CD4-positive, alpha-beta T cell treated with Interleukin-6 for 4 hours (primary cell): ENCODE measurements around the gene EVL.

Source experiments
- DNase-seq: peaks from one replicate; pipeline ENCODE4 v3.0.0-alpha.2; 2020; ENCODE audit warnings: mixed read lengths

Gene EVL

DNA sequence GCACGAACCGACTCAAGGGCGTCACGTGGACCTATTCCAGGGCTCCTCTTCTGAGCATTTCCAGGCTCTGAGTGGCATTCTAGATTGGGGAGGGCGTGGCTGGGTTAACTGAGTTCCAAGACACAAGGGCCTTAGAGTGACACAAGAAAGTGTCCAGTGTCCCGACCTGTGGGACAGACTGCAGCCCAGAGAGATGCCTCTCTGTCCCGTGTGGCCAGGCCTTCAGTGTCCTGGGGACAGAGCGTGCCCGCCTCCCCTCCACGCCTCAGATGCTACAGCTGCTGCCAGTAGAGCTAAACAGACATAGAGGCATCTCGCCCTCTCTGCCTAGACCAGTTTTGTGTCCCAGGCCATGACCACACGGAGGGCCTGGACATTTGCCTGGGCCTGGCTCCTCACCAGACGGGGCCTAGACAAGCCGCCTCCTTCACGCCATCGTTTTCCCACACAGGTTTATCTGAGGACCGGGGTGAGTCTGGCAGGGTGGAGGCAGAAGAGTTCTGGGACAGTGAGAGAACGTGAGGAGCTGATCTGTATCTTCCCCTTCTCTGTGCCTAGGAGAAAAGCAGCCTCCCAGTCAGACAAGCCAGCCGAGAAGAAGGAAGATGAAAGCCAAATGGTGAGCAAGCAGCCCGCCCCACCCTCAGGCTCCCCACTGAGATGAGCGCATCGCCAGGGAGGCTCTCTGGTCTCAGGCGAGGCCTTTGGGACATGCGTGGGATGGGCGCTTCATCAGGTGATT is 67.1 kb downstream of the EVL start:
- no peak for DNase-seq

DNA sequence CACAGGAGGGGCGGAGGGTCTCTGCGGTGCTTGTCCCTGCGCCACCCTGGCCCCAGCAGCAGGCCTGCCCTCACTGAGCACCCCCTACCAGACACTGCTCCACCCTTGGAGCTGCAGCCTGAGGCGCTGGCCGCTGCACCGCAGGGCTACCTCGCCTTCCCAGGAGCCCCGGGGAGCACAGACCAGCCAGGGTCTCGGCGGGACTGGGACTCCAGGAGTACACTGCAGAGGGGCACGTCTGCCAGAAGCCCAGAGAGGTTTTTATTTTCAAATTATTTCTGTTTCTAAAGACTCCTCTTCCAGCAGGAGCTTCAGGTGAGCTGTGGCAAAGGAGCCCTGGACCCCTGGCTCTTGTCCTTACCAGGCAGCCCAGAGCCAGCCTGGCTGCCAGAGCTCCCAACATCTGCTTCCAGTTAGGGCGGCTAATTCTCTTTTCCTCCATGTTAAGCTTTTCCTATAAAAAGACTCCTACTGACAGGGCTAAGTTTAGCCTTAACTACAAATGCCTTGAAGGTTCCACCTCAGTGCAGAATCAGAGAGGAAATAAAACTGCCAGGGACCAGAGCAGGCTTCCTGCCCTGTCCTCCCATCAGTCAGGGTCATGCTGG is 67.8 kb downstream of the EVL start:
- DNase-seq = no peak

DNA sequence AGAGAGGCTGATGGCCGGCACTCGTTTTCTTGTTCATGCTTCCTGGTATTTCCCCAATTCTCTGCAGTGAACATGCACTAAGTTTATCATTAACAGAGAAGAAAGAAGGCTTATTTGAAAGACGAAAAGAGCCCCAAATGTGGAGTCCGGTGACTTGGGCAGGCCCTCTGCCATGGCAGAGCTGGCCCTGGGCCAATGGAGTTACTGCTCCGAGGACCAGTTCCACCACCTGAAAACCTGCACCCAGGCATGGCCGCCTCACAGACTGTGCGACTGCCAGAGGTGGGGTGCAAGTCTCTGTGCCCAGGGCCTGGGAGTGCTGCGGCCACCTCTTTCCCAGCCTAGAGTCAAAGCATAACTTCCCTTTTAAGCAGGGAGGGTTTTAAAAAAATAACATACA is 69.4 kb downstream of the EVL start:
- DNase-seq = no peak

DNA sequence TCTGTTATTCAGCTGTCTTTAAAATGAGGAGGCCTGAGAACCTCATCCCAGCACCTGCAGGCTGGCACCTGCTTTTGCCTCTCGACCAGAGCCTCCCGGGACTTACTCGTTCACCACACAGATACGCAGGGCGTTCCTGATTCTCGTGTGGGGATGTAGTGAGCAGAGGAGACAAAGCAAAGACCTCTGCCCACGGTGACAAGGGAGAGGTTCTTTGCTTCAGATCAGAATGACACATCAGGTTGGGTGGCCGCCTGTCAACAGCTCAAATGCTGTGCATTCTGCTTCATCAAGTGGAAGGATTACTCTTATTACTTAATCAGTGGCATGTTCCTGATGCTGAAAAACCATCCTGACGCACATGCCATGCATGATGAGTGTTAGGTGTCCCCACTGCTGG is 69.9 kb downstream of the EVL start:
- DNase-seq = no peak

DNA sequence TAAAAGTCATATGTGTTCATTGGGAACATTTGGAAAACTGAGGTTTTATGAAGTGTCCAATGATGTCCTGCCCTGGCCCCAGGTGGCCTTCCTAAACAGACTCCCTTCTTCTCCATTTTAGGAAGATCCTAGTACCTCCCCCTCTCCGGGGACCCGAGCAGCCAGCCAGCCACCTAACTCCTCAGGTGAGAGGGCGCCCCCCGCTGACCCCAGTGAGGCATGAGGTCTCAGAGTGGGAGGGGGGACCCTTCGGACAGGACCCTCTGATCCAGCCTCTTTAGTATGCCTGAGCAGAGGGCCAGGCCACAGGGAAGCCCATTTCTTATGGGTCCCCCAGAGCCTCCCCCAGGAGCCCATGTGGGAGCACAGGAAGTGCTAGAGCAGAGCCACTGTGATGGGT is 70.6 kb downstream of the EVL start:
- DNase-seq = no peak

DNA sequence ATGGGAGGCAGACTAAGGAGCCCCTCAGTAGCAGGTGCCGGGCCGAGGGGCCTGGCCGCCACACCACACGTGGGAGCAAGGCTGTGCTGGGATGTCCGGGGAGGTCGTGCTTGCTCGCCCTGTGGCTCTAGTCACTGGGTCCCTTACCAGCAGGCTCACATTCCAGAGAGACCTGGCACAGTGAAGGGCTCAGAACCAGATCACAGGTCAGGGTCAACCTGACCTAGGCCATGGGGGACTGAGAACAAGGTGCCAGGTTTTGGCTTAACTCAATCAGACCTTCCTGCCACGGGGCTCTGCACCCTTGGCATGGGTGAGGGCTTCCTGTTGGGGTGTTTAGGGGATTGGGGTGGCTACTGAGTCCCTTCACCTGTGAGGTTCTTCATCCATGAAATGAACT is 72.0 kb downstream of the EVL start:
- no peak for DNase-seq

DNA sequence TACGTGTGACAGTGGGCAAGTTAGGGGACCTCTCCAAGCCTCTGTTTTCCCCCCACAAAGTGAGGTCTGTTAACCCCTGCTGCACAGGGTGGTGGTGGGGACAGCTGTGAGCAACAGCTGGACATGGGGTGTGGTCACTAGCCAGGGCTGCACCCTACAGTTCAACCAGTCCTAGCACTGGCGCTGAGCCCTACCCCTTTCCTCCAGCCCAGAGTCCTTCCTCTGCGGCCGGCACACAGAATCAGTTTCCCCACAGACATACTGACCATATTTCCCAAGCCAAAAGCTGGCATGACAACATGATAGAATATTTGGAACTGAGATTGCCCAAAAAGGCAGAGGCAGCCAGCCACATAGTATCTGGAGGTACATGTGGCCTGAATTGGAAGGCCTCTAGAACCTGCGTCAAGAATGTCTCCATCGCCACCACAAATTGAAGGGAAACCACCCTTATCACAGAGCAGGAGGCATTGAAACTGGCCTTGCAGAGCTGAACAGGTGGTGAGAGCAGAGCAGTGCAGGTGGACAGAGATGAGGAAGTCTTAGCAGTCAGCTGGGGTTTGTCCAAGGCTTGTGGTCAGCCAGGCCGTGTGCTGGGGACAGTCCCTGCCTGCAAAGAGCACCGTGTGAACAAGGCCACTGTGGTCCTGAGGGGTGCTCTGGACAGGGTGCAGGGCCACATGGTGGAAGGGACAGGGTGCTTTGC is 73.0 kb downstream of the EVL start:
- no peak for DNase-seq

DNA sequence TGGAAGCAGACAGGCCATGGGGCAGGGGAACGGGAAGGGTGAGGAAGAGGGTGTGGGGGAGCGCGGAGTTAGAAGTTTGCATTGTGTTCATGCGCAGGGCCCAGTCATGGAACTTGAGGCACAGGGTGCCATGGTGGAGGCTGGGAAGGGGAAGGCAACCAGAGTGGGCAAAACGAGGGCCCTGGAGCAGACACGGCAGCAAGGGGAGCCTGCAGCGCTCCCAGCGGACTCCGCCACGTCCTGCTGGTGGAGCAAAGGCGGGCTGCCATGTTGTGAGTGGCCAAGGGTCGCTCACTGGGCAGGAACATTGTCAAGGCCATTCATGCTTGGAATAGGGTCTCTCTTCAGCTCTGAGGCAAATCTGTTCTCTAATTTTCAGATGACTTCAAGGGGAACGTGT is 73.7 kb downstream of the EVL start:
- DNase-seq = no peak

DNA sequence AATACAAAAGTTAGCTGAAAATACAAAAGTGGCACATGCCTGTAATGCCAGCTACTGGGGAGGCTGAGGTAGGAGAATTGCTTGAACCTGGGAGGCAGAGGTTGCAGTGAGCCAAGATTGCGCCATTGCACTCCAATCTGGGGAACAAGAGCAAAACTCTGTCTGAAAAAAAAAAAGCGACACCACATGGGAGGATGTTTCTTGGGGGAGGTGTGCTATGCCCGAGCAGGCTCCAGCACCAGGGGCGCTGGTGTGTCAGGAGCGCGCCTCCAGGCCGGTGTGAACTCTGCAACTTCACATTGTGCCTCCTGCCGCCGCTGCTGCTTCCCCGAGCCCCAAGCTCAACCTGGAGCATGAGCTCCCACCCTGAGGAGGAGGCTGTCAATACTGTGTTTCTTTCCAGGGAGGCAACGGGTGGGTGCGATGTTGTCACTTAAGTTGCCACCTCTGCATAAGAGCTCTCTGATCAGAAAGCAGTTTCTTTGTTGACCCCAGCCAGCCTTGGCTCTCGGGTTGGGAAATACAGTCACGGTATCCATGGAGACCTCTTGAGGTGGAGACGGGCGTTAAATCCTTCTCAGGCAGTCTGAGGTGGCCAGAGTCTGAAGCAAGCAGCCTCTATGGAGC is 75.3 kb downstream of the EVL start:
- DNase-seq = no peak

DNA sequence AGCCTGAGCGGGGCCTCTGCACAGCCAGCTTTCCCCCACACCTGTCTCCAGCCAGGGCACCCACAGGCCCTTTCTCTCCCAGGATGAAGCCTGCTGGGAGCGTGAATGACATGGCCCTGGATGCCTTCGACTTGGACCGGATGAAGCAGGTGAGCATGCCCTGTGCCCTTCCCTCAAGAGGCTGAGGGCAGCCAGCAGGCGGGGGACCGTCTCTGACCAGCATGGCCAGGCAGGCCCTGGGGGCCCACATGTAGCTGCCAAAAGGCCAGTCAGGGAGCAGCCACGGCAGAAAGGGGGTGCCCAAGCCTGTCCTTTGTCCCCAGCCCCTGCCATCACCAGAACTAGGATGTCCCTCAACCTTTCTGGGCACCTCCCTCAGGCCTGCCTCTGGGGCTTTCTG is 75.9 kb downstream of the EVL start:
- DNase-seq = no peak

DNA sequence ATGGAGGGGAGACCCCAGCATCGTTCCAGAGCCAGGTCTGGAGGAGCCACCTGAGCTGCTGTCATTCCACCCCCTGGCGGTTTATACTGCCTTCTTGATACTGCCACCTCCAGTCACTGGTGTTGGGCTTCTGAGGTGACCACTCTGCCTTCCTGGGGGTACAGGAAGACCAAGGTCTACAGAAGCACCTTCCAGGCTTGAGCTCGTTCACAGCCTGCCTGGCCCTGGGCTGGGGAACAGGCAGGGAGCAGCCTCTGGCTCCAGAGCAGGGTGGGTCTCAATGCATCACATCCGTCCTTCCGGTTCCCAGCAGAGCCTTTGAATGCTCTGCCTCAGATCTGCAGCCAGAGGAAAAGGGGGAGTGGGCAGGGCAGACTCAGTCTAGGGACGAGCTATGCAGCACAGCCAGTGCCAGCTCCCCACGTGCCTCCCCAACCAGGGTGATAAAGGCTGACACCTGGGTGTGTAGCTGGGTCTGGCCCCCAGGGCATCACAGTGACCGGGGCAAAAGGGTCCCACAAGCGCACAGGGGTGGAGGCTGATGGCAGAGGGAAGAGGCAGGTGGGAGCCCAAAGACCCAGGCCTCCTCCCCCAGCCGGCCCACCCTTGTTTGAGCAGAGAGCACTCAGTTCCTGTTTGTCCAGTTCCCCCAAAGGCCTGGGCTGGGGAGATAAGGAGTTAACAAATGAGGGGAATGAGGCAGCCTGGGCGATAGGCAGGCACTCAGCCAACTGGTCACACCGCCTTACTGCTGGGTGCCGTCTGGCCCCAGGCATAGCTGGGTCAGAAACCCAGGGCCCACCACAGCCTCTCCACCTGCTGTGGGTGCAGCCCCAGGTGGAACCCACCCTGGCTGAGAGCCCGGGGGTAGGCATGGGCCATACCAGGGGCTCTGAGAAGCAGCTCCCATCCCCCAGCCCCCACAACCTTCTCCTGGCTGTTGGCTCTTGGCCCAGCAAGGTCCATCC is 77.1 kb downstream of the EVL start:
- no peak for DNase-seq

DNA sequence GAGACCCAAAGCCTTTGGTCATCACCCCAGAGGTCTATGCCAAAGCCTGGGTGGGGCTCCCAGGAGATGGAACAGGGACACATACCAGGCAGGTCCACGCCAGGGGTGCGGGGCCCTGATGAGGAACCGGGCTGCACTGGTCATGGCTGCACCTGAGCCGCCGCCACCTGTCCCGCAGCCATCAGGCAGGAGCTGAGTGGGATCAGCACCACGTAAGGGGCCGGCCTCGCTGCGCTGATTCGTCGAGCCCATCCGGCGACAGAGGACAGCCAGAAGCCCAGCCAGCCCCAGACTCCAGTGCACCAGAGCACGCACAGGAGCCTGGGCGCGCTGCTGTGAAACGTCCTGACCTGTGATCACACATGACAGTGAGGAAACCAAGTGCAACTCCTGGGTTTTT is 78.3 kb downstream of the EVL start:
- DNase-seq = no peak

DNA sequence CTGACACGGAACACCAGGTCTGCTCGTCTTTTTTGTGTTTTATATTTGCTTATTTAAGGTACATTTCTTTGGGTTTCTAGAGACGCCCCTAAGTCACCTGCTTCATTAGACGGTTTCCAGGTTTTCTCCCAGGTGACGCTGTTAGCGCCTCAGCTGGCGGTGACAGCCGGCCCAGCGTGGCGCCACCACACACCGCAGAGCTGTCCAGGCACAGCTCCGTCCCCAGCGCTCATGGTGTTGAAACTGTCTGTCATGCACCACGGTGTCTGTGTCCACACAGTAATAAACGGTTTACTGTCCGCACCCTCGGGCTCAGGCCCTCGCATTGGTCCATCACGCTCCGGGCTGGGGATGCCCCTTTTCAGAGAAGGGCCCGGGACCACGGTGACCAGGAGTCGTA is 78.7 kb downstream of the EVL start:
- no peak for DNase-seq

DNA sequence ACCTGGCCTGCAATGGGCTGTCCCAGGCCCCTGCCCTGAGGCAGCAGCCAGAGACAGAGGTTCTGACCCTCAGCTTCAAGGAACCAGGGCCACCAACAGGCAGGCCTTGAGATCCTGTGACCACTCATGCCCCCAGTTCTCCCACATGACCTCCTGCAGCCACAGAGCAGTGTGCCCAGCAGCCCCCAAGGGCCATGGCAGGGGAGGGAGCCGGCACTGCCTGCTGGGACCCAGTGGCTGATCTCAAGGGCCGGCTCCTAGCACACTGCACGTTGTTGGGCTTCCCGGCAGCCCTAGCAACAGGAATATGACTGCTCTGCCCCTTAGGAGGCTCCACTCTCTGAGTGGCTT is 79.4 kb downstream of the EVL start:
- DNase-seq = no peak

DNA sequence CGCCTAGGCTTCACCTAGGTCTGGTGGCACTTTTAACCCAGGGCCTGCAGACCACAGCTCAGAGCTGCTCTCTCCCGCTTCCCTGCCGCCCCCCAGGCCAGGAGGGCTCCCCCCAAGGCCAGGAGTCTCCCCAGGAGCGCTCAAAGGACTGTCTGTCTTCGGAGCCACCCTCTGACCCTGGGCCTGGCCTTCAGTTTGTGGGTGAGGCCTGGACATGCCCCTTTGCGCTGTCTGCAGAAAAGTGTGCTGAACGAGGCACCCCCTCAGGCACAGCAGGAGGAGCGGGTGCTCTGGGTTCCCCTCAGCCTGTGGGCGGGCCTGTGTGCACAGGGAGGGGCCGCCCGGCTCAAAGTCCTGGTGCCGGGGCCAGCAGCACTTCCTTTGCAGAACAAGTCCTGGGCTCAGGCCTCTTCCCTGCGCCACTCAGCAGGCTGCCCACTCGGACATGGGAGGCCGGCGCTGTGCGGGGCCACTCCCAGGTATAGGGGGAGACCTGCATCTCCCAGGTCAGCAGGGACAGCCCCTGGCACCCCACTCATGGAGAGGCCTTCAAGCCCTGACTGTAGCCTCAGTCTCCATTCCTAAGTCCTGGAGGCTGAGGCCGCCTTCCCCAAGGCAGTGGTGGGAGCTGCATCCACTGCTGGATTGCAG is 79.9 kb downstream of the EVL start:
- DNase-seq = no peak

DNA sequence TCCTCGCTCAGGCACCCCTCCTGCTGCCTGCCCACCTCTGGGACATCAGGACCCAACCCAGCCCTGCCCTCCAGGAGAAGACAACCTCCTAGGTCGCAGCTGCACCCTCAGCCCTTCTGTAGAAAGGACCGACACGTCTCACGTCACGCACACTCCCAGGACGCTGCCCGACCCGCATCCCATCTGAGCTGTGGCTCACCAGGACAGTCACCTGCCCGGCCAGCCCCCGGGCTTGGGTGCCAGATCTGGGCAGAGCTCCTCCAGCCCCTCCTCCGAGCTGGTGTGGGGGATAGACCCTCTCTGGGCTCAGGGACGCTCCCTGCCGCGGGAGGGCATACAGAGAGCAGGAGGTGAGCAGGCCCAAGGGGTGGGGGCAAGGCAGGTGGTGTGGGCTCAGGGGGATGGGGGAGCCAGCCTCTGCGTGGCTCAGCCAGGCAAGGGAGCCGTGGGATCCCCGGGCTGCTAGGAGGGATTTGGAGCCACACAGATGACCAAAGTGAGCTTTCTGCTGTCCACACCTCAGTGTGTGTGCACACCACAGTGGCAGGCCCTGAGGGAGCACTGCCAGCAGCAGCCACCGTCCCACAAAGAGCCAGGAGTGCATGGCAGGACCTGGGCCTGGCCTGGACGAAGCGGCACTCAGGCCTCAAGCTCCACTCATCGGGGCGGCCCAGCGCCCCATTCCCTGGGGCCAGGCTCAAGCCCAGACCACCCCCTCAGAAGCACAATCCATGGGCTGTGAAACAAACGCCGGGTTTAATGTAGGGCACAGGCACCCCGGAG is 80.7 kb downstream of the EVL start:
- DNase-seq = no peak

DNA sequence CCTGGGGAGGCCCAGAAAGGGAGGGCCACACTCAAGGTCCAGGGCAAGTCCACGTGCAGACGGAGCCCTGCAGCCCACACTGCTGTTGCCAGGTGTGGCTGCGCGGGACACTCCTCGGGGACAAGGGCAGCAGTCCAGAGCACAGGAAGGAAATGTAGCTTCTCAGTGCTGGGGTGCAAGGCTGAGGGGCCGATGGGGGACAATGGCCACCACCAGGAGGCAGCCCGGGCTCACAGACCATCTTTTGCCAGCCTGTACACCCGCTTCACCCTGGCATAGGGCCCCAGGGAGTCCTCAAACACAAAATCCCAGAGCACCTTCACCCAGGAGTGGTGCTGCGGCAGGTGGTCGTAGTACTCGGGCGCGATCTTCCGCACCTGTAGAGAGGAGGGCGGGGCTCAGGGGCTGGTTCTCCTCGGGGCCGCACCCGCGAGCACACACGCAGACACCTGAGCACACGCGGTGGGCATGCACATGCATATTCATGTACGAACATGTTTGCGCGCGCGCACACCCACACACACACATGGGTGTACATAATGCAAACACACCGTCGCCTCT is 81.4 kb downstream of the EVL start:
- peak; percentile 50 for DNase-seq

DNA sequence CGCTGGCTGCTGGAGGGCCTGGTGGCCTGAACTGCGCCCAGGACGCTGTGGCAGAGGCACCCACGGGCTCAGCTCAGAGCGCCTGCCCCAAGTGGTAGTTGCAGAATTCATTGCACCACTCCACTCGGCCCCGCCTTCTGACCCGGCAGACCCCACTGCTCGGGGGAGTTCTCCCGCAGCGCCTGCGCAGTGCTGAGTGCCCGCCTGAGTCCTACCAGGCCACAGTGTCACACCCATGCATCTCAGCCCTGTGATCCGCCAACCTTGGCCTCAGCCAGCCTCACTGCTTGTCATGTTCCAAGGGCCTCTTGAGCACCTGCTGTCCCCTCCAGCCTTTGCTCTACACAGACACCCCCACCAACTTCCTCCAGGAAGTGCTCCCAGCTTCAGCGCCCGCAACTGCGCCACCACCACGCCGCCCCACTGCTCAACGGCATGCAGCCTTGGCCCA is 82.0 kb downstream of the EVL start:
- peak; percentile 70 for DNase-seq

DNA sequence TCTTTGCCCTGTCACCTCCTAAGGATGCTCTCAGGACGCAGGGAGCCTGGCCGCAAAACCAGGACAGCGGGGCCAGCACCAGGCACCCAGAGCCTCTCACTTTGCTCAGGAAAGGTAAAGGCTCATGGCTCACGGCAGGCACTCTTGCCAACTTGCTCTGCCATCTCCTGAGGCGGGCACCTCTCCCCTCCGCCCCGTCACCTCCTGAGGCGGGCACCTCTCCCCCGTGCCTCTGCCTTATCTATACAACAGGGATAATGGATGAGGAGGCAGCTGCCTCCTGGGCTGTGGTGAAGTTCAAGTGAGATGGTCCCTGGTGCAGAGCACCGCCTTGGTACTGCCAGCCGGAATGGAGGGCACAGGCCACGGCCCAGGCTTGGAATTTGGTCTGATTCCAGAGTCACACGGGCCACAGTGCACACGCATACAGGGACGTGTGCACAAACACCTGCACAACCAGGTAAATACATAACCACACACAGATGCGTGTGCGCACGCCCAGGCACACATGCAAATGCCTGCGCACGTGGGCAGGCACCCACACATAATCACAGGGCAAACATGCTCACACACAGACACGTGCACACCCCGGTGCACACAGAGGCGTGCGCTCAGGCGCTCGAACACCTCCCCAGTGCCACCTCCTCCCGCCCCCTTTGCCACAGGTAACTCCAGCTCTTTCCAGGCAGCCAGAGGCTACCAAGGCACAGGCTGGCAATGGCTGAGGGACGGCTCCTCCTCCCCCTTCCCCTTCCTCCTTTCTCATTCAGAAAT is 82.7 kb downstream of the EVL start:
- no peak for DNase-seq
